ENCODE results near the gene EPHA8.

DNA sequence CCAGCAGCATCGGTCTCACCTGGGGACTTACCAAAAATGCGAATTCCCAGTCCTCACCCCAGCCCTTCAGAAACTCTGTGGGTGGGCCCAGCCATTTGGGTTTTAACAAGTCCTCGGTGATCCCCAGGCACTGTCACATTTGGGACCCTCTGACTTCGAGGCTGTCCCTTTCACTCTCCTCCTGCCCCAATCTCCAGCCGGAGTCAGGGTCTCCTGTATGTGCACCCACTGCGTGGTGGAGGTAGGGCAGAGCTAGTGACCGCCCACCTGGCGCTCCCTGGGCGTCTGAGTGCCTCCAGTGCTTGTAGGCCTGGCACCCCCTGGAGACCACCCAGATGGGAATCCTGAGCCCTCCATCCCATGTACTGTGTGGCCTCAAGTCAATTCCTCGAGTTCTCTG, 31.1 kb downstream of the EPHA8 start:
- TF ChIP-seq, protein P1, sequence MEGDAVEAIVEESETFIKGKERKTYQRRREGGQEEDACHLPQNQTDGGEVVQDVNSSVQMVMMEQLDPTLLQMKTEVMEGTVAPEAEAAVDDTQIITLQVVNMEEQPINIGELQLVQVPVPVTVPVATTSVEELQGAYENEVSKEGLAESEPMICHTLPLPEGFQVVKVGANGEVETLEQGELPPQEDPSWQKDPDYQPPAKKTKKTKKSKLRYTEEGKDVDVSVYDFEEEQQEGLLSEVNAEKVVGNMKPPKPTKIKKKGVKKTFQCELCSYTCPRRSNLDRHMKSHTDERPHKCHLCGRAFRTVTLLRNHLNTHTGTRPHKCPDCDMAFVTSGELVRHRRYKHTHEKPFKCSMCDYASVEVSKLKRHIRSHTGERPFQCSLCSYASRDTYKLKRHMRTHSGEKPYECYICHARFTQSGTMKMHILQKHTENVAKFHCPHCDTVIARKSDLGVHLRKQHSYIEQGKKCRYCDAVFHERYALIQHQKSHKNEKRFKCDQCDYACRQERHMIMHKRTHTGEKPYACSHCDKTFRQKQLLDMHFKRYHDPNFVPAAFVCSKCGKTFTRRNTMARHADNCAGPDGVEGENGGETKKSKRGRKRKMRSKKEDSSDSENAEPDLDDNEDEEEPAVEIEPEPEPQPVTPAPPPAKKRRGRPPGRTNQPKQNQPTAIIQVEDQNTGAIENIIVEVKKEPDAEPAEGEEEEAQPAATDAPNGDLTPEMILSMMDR (IDR thresholded peaks at IDR 0.05): no peak
- TF ChIP-seq POLR2AphosphoS5 (IDR thresholded peaks at IDR 0.05): no peak
- TF ChIP-seq POLR2A (IDR thresholded peaks at IDR 0.05): no peak
- TF ChIP-seq EP300 (IDR thresholded peaks at IDR 0.05): no peak
